OCI-LY1 (cell line): ENCODE measurements around the gene MLLT3.
A peak's percentile ranks its signal among the peaks of the same experiment; 100 is the strongest.

ENCODE experiments used
- H2AFZ ChIP-seq: fragments of 200-600 bp; sonication (generic), shearing (Covaris generic); 2 replicates; pipeline ENCODE4 v1.6.0; 2014; ENCODE audit warnings: antibody characterized with exemption, mild to moderate bottlenecking, low read length
- H3F3A ChIP-seq: fragments of 200-600 bp; sonication (generic), shearing (Covaris generic); 2 replicates; pipeline ENCODE4 v1.6.0; 2014; ENCODE audit warnings: mild to moderate bottlenecking, antibody characterized with exemption, low read length, moderate library complexity; ENCODE audit not compliant: insufficient read depth
- H3K27ac ChIP-seq: fragments of 200-600 bp; sonication (generic); 2 replicates; pipeline ENCODE4 v1.5.1; 2014; ENCODE audit warnings: low read length, mixed run types, mild to moderate bottlenecking, low read depth; ENCODE audit not compliant: poor library complexity, severe bottlenecking
- H3K27me3 ChIP-seq: fragments of 200-600 bp; sonication (generic); 2 replicates; pipeline ENCODE4 v1.6.0; 2014; ENCODE audit warnings: antibody characterized with exemption, mild to moderate bottlenecking, low read length, moderate library complexity; ENCODE audit not compliant: insufficient read depth
- H3K36me3 ChIP-seq: fragments of 200-600 bp; sonication (generic); 2 replicates; pipeline ENCODE4 v1.6.1; 2014; ENCODE audit warnings: mild to moderate bottlenecking, antibody characterized with exemption, low read length, moderate library complexity, mixed read lengths; ENCODE audit not compliant: insufficient read depth
- H3K4me1 ChIP-seq: fragments of 200-600 bp; sonication (generic); 2 replicates; pipeline ENCODE4 v1.5.1; 2014; ENCODE audit warnings: mild to moderate bottlenecking, low read length, moderate library complexity; ENCODE audit not compliant: insufficient read depth, severe bottlenecking
- H3K4me2 ChIP-seq: fragments of 200-600 bp; sonication (generic), shearing (Covaris generic); 2 replicates; pipeline ENCODE4 v1.6.1; 2014; ENCODE audit warnings: low read length
- H3K4me3 ChIP-seq: fragments of 200-600 bp; sonication (generic); 2 replicates; pipeline ENCODE4 v1.5.1; 2014; ENCODE audit warnings: low read length, low read depth, mild to moderate bottlenecking, mixed read lengths; ENCODE audit not compliant: poor library complexity, severe bottlenecking
- H3K79me2 ChIP-seq: fragments of 200-600 bp; shearing (Covaris generic); 2 replicates; pipeline ENCODE4 v1.6.1; 2016; ENCODE audit warnings: mixed run types, low read length, mixed read lengths; ENCODE audit not compliant: insufficient read depth
- H3K9ac ChIP-seq: fragments of 200-600 bp; sonication (generic), shearing (Covaris generic); 2 replicates; pipeline ENCODE4 v1.6.1; 2014; ENCODE audit warnings: mild to moderate bottlenecking, low read length, mixed read lengths
- H3K9me2 ChIP-seq: fragments of 200-600 bp; sonication (generic), shearing (Covaris generic); 2 replicates; pipeline ENCODE4 v1.6.1; 2014; ENCODE audit warnings: low read depth, mild to moderate bottlenecking, low read length, mixed read lengths
- H3K9me3 ChIP-seq: fragments of 200-600 bp; shearing (Covaris generic); 2 replicates; pipeline ENCODE4 v1.6.1; 2014; ENCODE audit warnings: low read length, mixed read lengths
- H4K20me1 ChIP-seq: fragments of 200-600 bp; sonication (generic), shearing (Covaris generic); 2 replicates; pipeline ENCODE4 v1.6.0; 2016; ENCODE audit warnings: mild to moderate bottlenecking, low read length; ENCODE audit not compliant: insufficient read depth
- EZH2 ChIP-seq: fragments of 200-600 bp; sonication (generic), shearing (Covaris generic); IDR thresholded peaks from 2 replicates; pipeline ENCODE4 v1.8.0; 2017; ENCODE audit warnings: borderline replicate concordance, mixed run types, mild to moderate bottlenecking, antibody characterized with exemption, low read length, moderate library complexity, mixed read lengths
- TF ChIP-seq, protein P1 (sequence below): fragments of 200-600 bp; sonication (generic), shearing (Covaris generic); IDR thresholded peaks from 2 replicates; pipeline ENCODE4 v1.5.1; 2017; ENCODE audit warnings: mild to moderate bottlenecking, antibody characterized with exemption, low read length, moderate library complexity, mixed read lengths

MLLT3 gene

DNA sequence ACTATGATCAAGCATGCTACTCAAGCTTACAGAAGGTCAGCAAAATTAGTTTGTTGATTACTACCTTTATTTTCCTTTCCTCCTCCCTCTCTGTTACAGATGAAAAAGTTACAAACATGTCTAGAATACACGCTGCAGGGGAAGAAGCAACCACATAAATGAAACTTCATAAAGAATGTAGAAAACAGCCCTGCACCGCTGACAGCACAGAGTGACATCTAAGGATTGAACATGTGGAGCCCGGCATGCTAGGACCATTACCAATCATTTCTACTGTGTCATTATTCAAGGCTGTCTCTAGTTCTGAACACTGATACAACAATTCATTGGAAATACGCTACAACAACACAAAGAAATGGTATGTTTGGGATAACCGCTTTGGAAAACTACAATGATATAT is 261.1 kb downstream of the MLLT3 start:
- TF ChIP-seq, protein P1, sequence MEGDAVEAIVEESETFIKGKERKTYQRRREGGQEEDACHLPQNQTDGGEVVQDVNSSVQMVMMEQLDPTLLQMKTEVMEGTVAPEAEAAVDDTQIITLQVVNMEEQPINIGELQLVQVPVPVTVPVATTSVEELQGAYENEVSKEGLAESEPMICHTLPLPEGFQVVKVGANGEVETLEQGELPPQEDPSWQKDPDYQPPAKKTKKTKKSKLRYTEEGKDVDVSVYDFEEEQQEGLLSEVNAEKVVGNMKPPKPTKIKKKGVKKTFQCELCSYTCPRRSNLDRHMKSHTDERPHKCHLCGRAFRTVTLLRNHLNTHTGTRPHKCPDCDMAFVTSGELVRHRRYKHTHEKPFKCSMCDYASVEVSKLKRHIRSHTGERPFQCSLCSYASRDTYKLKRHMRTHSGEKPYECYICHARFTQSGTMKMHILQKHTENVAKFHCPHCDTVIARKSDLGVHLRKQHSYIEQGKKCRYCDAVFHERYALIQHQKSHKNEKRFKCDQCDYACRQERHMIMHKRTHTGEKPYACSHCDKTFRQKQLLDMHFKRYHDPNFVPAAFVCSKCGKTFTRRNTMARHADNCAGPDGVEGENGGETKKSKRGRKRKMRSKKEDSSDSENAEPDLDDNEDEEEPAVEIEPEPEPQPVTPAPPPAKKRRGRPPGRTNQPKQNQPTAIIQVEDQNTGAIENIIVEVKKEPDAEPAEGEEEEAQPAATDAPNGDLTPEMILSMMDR, result no peak
- TF ChIP-seq EZH2, result no peak
- H3K79me2 ChIP-seq, result peaks cover 5% of the 10 kb centered on the region; the same call in 1 of the 2 replicates

DNA sequence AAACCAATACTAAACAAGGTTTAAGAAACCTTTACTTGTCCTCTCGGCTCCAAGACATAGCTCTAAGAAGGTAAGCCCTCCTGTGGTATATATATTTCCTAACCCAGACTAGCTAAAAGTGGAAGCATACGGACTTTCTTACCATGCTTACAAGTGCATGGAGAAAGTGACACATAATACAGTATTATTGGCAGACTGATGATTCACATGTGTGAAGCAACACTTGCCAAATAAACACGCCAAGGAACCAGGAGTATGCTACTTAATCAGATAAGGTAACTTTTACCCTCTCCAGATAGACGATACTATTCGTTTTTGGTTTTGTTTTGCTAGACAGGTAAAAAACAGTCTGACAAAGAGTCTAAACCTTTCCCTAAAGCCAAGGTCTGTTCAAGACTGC is 264.1 kb downstream of the MLLT3 start:
- Histone ChIP-seq H3K36me3 (peaks cover 98% of the 10 kb centered on the region), H3K79me2 (no peaks in the 10 kb centered on the region), H3K9me3 (no peaks in the 10 kb centered on the region), H3K27me3 (no peaks in the 10 kb centered on the region), H4K20me1 (no peaks in the 10 kb centered on the region), H3K9me2 (no peaks in the 10 kb centered on the region), H2AFZ (no peak overlapping the region), H3K4me2 (no peak overlapping the region), H3K27ac (peak overlapping the region; percentile 40), H3K4me1 (peaks cover 30% of the 10 kb centered on the region), H3F3A (no peaks in the 10 kb centered on the region; the same call in 1 of the 2 replicates), H3K9ac (no peak overlapping the region), H3K4me3 (no peak overlapping the region)
- no peak for TF ChIP-seq EZH2
- TF ChIP-seq, protein P1, result no peak

More for the DNA sequence above, 261.1 kb downstream of the MLLT3 start:
- no peaks in the 10 kb centered on the region for H3K9me3 ChIP-seq
- H3K27ac ChIP-seq, result peak overlapping the region; percentile 32
- H3F3A ChIP-seq, result no peaks in the 10 kb centered on the region; the same call in 1 of the 2 replicates
- H2AFZ ChIP-seq, result no peak overlapping the region
- H3K9me2 ChIP-seq, result no peaks in the 10 kb centered on the region
- H3K36me3 ChIP-seq, result peaks cover 98% of the 10 kb centered on the region
- H3K4me1 ChIP-seq, result peaks cover 30% of the 10 kb centered on the region
- no peaks in the 10 kb centered on the region for H3K27me3 ChIP-seq
- H3K4me3 ChIP-seq, result no peak overlapping the region
- no peak overlapping the region for H3K4me2 ChIP-seq
- no peak overlapping the region for H3K9ac ChIP-seq
- no peaks in the 10 kb centered on the region for H4K20me1 ChIP-seq

DNA sequence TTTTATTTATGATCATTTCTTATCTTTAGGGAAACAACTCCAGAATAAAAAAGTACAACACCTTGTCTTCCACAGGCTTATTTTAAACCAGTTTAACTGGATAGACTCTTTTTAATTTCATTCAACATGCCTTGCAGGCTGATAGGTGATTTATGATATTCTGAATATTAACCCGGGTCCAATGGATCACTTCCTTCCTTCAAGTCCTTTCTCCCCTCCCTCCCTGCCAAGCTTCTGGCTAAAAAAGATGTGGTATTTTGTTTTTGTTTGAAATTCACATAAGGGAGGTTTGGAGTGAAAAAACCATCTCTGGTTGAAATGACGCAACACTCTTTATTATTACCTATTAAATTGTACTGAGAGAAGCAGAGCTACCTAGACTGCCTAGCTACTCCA is 265.3 kb downstream of the MLLT3 start:
- H3K9ac ChIP-seq, result 0 out of 2 replicates have a peak overlapping the region, but pooled peaks have one; percentile 23
- peak overlapping the region; percentile 40 for H3K27ac ChIP-seq
- H3K4me1 ChIP-seq, result peaks cover 30% of the 10 kb centered on the region
- peaks cover 98% of the 10 kb centered on the region for H3K36me3 ChIP-seq
- no peak overlapping the region for H2AFZ ChIP-seq
- no peaks in the 10 kb centered on the region for H3K9me2 ChIP-seq
- no peak overlapping the region; the same call in 1 of the 2 replicates for H3K4me2 ChIP-seq
- no peaks in the 10 kb centered on the region for H3K79me2 ChIP-seq
- H3F3A ChIP-seq, result no peaks in the 10 kb centered on the region
- no peaks in the 10 kb centered on the region for H3K9me3 ChIP-seq
- no peak for TF ChIP-seq EZH2
- TF ChIP-seq, protein P1, result no peak
- no peaks in the 10 kb centered on the region for H3K27me3 ChIP-seq
- H3K4me3 ChIP-seq, result no peak overlapping the region
- H4K20me1 ChIP-seq, result no peaks in the 10 kb centered on the region
